ENCODE results near the gene PLA2R1. TPM values are rescaled to one million over a fixed set of nuclear protein-coding genes. Genes with fewer than 3 reads are reported as not detected.

The PLA2R1 gene
- total RNA-seq, 3 donors from 2014 or later = 12.5 to 49.9 (median 27.9) TPM

GRCh38 chr2:159910951-159911350 is 151.5 kb downstream of the PLA2R1 start:
- Histone ChIP-seq H3K36me3 (no peaks in the 10 kb centered on the region), H3K4me3 (no peak overlapping the region), H3K9me3 (no peaks in the 10 kb centered on the region), H3K4me1 (no peaks in the 10 kb centered on the region), H3K27me3 (no peaks in the 10 kb centered on the region), H3K27ac (peak overlapping the region in 1 of 2 donors; percentile 33)
- no peak for DNase-seq (ENCODE audit: low spot score in 2 of 2)
- intact Hi-C loops (cut with DNase I; ENCODE audit: low total_unique reads) = no loop called here
- TF ChIP-seq POLR2AphosphoS5 (IDR thresholded peaks at IDR 0.05) = no peak
- no peak for TF ChIP-seq CTCF (IDR thresholded peaks at IDR 0.05)
- TF ChIP-seq POLR2A (IDR thresholded peaks at IDR 0.05) = no peak

GRCh38 chr2:159908623-159909022 is 153.8 kb downstream of the PLA2R1 start:
- no peaks in the 10 kb centered on the region for H3K9me3 ChIP-seq
- intact Hi-C loops (cut with DNase I; ENCODE audit: low total_unique reads) = no loop called here
- H3K4me1 ChIP-seq = no peaks in the 10 kb centered on the region
- H3K36me3 ChIP-seq = no peaks in the 10 kb centered on the region
- TF ChIP-seq CTCF (IDR thresholded peaks at IDR 0.05) (no peak), POLR2A (IDR thresholded peaks at IDR 0.05) (no peak), POLR2AphosphoS5 (IDR thresholded peaks at IDR 0.05) (no peak)
- no peak overlapping the region for H3K4me3 ChIP-seq
- no peak for DNase-seq (ENCODE audit: low spot score in 2 of 2)
- no peaks in the 10 kb centered on the region for H3K27me3 ChIP-seq
- no peak overlapping the region for H3K27ac ChIP-seq

GRCh38 chr2:159907909-159908308 is 154.5 kb downstream of the PLA2R1 start:
- Histone ChIP-seq H3K36me3 (no peaks in the 10 kb centered on the region), H3K27me3 (no peaks in the 10 kb centered on the region), H3K27ac (no peak overlapping the region), H3K4me3 (no peak overlapping the region), H3K9me3 (no peaks in the 10 kb centered on the region), H3K4me1 (no peaks in the 10 kb centered on the region)
- TF ChIP-seq POLR2AphosphoS5 (IDR thresholded peaks at IDR 0.05) (no peak), POLR2A (IDR thresholded peaks at IDR 0.05) (no peak), CTCF (IDR thresholded peaks at IDR 0.05) (no peak)
- DNase-seq (ENCODE audit: low spot score in 2 of 2) = no peak
- intact Hi-C loops (cut with DNase I; ENCODE audit: low total_unique reads) = no loop called here

GRCh38 chr2:159905926-159906714 is 156.3 kb downstream of the PLA2R1 start:
- TF ChIP-seq POLR2AphosphoS5 (IDR thresholded peaks at IDR 0.05) (no peak), CTCF (IDR thresholded peaks at IDR 0.05) (no peak), POLR2A (IDR thresholded peaks at IDR 0.05) (no peak)
- Histone ChIP-seq H3K9me3 (no peaks in the 10 kb centered on the region), H3K27ac (peak overlapping the region in 1 of 2 donors; percentile 84), H3K4me3 (no peak overlapping the region), H3K27me3 (no peaks in the 10 kb centered on the region), H3K36me3 (no peaks in the 10 kb centered on the region), H3K4me1 (no peaks in the 10 kb centered on the region)
- intact Hi-C loops (cut with DNase I; ENCODE audit: low total_unique reads) = no loop called here
- DNase-seq (ENCODE audit: low spot score in 2 of 2) = no peak

- intact Hi-C loops (cut with DNase I; ENCODE audit: low total_unique reads) = no loop called here
- peak in 1 of 2 donors; percentile 58 for DNase-seq (ENCODE audit: low spot score in 2 of 2)
Observed at GRCh38 chr2:159904959-159905305, 157.5 kb downstream of the PLA2R1 start.

More at GRCh38 chr2:159904959-159905305, 157.5 kb downstream of the PLA2R1 start:
- Histone ChIP-seq H3K9me3 (no peaks in the 10 kb centered on the region), H3K36me3 (no peaks in the 10 kb centered on the region), H3K27me3 (no peaks in the 10 kb centered on the region), H3K4me1 (no peaks in the 10 kb centered on the region), H3K4me3 (peak overlapping the region; percentile 46 to 68 (median 64)), H3K27ac (peak overlapping the region; percentile 65 to 84)
- TF ChIP-seq POLR2A (IDR thresholded peaks at IDR 0.05) = no peak
- TF ChIP-seq POLR2AphosphoS5 (IDR thresholded peaks at IDR 0.05) = peak in 1 of 3 donors; percentile 19
- TF ChIP-seq CTCF (IDR thresholded peaks at IDR 0.05) = no peak
